HG03457 (cell line): ENCODE data around the gene ESRRB.

ENCODE experiments used
- ATAC-seq: cut with Tn5 transposase; IDR thresholded peaks from one replicate; pipeline ENCODE4 v1.9.1; 2021; ENCODE audit warnings: moderate number of reproducible peaks; ENCODE audit not compliant: unreplicated experiment

The ESRRB gene

DNA sequence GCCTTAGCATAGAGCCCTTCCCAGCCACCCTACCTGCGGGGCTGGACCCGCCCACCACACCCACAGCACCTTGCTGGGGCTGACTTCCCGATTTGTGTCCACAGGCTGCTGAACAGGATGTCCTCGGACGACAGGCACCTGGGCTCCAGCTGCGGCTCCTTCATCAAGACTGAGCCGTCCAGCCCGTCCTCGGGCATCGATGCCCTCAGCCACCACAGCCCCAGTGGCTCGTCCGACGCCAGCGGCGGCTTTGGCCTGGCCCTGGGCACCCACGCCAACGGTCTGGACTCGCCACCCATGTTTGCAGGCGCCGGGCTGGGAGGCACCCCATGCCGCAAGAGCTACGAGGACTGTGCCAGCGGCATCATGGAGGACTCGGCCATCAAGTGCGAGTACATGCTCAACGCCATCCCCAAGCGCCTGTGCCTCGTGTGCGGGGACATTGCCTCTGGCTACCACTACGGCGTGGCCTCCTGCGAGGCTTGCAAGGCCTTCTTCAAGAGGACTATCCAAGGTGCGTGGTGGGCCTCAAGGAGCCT, 63.4 kb downstream of the ESRRB start:
- no peak for ATAC-seq

- ATAC-seq = no peak
These were observed 70.5 kb downstream of the ESRRB start for GRCh38 chr14:76446486-76446885.

GRCh38 chr14:76446921-76447320, 71.0 kb downstream of the ESRRB start:
- ATAC-seq = no peak

DNA sequence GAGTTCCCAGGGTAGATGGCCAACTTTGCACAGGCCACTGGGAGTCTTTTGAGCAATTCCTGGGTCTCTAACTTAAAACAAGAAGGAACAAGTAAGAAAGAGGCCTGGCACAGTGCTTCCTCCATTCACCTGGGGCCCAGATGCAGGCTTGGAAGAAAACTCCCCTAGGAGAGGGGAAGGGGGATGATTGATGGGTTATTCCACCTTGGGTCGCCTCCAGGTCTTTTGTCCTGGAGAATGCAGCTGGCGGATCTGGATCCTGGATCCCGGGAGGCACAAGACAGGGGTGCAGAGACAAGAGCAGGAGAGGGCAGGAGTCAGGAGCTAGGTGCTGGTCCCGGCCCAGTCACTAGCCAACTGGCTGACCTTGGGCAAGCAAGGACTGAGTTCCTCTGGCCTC, 74.5 kb downstream of the ESRRB start:
- no peak for ATAC-seq

DNA sequence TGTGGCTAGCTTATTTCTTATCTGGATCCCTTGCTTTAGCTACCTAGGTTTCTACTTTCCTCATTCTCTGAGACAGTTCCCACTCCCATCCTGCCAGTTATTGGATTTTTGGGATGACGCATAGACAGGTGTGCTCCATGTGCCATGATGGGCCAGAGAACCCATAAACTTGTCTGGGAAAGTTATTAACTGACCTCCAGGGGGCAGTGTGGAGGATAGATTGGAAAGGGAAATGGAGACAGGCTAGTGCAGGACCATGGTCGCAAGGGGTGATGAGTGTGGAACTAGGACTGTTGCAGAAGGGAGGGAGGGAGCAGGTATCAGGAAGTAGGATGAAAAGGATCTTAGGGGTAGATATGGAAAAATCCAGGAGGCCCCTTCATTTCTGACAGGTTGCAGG, 80.3 kb downstream of the ESRRB start:
- ATAC-seq = no peak

GRCh38 chr14:76456891-76457586, 81.1 kb downstream of the ESRRB start:
- ATAC-seq = no peak

DNA sequence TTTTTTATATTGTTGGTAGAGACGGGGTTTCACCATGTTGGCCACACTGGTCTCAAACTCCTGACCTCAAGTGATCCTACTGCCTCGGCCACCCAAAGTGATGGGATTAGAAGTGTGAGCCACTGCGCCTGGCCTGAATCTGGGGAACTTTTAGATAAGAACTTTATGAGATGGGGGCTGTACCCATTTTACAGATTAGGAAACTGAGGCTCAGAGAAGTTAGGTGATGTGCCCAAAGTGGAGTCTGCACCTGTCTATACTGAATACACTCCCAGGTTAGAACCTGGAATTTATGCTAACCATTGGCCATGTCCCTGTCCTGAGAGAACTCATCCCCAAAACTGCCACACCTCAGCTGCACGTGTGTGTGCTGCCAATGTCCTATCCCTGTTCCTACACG, 81.9 kb downstream of the ESRRB start:
- ATAC-seq = no peak

DNA sequence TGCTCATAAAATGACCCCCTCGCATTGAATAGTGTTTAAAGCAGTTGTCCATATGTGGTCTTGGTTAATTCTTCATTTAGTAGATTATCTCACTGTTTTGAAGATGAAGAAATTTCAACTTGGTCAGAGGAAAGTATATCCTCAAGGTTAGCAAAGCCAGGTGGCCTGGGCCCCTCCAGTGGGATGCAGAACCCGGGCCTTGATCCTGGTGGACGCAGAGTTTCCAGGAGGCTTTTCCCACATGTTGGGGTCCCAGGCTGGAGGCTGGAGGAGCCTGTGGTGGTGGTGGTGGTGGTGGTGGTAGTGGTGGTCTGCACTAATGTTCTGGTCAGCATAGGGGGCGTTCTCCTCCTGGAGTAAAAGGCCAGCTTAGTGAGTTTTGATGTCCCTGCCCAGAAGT, 85.9 kb downstream of the ESRRB start:
- no peak for ATAC-seq

GRCh38 chr14:76462330-76462729, 86.4 kb downstream of the ESRRB start:
- no peak for ATAC-seq

DNA sequence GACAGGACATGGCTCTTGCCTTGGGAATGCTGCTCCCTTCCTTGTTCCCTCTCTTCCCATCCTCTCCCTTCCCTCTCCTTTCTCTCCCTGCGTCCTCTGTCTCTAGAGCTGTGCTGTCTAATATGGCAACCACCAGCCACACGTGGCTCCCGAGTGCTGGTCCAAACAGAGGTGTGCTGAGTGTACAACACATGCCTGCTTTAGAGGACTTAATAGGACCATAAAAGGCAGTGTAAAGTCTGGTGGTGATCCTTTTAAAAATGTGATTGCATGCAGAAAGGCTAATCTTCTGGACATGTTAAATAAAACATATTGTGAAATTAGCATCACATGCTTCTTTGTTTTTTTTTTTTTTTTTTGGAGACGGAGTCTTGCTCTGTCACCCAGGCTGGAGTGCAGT, 87.2 kb downstream of the ESRRB start:
- ATAC-seq = no peak

DNA sequence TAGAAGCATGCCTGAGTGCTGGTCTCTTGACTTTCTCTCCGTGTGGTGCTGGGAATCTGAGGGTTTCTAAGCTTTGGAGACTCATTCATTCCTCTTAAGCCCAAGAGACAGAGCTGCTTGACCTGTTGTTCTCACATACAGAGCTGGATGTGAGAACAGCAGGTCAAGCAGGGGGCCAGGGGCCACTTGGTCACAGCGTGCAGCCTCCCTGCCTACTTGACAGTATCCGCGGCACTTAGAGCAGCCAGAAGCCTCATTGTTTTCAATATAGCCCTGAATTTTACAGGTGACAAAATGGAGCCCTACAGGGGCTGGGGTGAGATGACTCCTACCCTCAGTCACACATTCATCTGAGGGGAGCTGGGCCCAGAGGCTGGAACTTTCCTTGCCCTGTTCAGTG, 88.9 kb downstream of the ESRRB start:
- ATAC-seq = no peak

GRCh38 chr14:76465664-76466063, 89.7 kb downstream of the ESRRB start:
- ATAC-seq = no peak

GRCh38 chr14:76467711-76468155, 91.8 kb downstream of the ESRRB start:
- ATAC-seq = no peak

DNA sequence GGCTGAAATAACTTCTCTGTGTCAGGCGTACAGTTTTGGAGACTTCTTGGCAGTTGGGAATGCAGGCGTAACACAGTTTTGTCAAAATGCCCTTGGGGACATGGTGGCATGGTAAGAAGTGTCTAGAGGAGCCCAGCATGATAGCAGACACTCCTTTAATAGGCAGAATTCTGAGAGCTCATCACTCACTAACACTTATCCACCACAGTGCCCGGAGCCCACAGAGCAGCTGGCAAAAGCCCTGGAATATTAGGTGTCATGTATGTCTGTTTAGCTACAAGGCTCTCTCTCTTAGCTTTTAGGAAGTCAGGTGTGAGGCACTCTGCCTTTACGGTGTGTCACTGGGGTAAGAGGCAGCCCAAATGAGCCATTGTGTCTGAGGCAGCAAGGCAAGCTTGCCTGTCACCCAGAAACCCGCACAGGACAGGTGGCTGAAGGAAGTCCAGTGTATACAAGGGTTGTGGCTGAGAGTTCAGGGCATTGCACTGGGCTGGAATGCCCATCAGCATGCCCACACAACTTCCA, 96.3 kb downstream of the ESRRB start:
- ATAC-seq = no peak

GRCh38 chr14:76473481-76474263, 97.7 kb downstream of the ESRRB start:
- no peak for ATAC-seq

DNA sequence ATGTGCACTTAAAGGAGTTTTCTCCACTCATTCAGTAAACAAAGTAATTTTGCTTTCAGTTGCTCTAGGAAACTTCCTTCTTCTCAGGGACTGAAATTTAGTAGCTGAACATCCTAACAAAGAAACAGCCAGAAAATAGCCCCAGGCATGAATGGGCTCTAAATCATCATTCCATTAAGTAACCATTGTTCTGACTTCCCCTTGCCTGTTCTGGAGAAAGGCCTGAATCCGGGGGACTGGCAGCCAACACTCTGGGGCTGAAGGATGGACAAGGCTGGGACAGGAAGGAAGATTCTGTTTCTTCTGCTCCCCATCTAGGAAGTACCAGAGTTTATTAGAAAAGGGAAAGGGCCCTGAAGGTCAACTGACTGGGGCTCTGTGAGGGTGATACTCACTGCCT, 104.5 kb downstream of the ESRRB start:
- ATAC-seq = no peak

DNA sequence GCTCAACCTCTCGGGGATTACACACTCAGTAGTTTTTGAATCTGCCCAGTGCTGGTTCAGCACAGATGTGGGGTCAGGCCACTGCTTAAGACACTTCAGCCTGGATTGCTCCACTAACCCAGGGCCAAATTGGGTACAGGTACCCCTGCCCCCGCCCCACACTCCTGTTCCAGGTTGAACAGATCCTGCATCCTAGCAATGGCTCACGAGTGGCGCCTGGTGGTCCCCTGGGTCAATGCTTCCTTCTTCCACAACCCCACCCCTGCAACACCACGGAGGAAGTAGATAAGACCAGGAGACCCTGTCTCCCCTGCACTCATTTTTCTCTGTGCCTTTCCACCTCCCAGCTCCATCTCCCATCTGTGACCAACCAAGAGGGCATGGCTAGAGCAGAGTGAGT, 108.4 kb downstream of the ESRRB start:
- no peak for ATAC-seq

- no peak for ATAC-seq
These were observed 110.4 kb downstream of the ESRRB start for GRCh38 chr14:76486251-76486743.

GRCh38 chr14:76488551-76488950, 112.6 kb downstream of the ESRRB start:
- no peak for ATAC-seq

DNA sequence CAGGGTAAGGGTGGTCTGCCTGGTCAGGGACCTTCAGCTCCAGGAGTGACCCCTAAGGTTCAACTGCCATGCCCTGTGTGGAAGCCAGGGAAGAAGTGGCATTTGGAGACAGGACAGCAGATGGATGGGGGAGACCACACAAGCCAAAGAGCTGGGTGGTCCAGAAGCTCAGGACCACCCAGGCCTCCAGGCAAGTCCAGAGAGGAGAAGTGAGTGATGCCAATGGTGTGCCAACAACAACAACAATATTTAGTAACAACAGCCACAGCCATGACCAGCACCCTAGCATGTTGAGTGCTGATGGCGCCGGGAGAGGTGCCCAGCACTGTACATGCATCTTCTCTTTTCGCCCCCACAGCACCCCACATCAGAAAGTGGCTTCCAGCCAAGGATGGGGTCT, 113.7 kb downstream of the ESRRB start:
- no peak for ATAC-seq

DNA sequence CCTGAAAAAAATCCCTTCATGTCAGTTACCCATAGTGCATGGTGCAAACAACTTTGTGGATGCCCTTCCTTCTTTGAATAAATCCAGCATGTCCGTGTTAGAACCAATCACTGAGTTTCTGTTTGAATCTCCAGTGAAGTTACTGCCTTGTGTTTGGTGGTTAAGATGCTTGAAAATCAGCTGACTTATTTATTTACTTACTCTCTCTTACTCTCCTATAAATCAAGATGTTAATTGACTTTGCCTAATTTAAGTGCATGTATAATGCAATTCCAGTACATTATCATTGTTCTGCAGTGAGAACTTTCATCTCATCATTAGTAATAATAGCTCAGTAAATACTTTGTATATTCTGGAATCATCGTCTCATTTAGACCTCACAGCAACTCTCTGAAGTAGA, 114.2 kb downstream of the ESRRB start:
- no peak for ATAC-seq

- no peak for ATAC-seq
These were observed 114.8 kb downstream of the ESRRB start for GRCh38 chr14:76490735-76491134.
